ENCODE measurements around the gene UIMC1. TPM values are rescaled to one million over a fixed set of nuclear protein-coding genes. Genes with fewer than 3 reads are reported as not detected.

Gene UIMC1
- total RNA-seq, 2 experiments from 2014 or later, result 42.7 to 78.5 TPM

- no peak for TF ChIP-seq EZH2phosphoT487 (IDR thresholded peaks at IDR 0.05; ENCODE audit: borderline replicate concordance, low read depth, low read length)
- TF ChIP-seq, protein P1, sequence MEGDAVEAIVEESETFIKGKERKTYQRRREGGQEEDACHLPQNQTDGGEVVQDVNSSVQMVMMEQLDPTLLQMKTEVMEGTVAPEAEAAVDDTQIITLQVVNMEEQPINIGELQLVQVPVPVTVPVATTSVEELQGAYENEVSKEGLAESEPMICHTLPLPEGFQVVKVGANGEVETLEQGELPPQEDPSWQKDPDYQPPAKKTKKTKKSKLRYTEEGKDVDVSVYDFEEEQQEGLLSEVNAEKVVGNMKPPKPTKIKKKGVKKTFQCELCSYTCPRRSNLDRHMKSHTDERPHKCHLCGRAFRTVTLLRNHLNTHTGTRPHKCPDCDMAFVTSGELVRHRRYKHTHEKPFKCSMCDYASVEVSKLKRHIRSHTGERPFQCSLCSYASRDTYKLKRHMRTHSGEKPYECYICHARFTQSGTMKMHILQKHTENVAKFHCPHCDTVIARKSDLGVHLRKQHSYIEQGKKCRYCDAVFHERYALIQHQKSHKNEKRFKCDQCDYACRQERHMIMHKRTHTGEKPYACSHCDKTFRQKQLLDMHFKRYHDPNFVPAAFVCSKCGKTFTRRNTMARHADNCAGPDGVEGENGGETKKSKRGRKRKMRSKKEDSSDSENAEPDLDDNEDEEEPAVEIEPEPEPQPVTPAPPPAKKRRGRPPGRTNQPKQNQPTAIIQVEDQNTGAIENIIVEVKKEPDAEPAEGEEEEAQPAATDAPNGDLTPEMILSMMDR (conservative IDR thresholded peaks at IDR 0.05; ENCODE audit: low read length), result no peak
- Histone ChIP-seq H4K20me1 (ENCODE audit: insufficient read depth, low read length) (no peaks in the 10 kb centered on the region; the same call in 1 of the 2 replicates), H3K79me2 (ENCODE audit: insufficient read depth, low read depth, low read length) (no peaks in the 10 kb centered on the region; the same call in 1 of the 2 replicates), H2AFZ (ENCODE audit: low read length) (no peak overlapping the region), H3K4me1 (ENCODE audit: insufficient read depth, low read length, poor library complexity, severe bottlenecking) (no peaks in the 10 kb centered on the region), H3K36me3 (ENCODE audit: insufficient read depth, low read length) (peaks cover 93% of the 10 kb centered on the region), H3K9me3 (ENCODE audit: low read length) (no peaks in the 10 kb centered on the region), H3K4me3 (ENCODE audit: low read depth, low read length, poor library complexity, severe bottlenecking) (no peak overlapping the region), H3K27ac (ENCODE audit: low read depth, low read length, poor library complexity, severe bottlenecking) (no peak overlapping the region), H3K4me2 (ENCODE audit: low read length) (no peak overlapping the region), H3K9me2 (ENCODE audit: insufficient read depth, low read length) (no peaks in the 10 kb centered on the region)
- BruUV-seq (replicated peaks), result no TSS peak
- POLR2A ChIA-PET, result no interaction called here
- CTCF ChIA-PET (ENCODE audit: unreplicated experiment), result no interaction called here
- intact Hi-C loops (cut with micrococcal nuclease; ENCODE audit: unreplicated experiment), result no loop called here
- no peak for DNase-seq (ENCODE audit: low spot score)
Measured at GRCh38 chr5:177043114-177043513, 36.5 kb upstream of the UIMC1 start.

DNA sequence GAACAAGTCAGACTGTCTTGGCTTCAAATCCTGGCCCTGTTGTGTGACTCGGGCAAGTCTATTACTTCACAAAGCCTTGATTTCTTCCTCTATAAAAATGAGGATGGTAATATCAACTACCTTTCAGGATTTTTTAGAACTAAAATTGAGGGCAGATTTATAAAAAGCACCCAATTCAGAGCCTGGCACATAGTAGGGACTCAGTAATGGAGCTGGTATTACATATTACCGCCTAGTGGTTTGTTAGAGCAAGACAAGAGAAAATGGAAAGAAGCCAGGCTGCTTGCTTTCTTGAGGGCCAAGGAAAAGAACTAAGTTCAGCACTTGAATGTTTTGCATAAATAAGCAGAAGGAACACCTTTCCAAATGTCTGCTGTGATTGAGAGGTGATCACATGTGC lies 35.4 kb upstream of the UIMC1 start:
- TF ChIP-seq, protein P1 (conservative IDR thresholded peaks at IDR 0.05; ENCODE audit: low read length), result peak; percentile 31; the same call in 1 of the 2 replicates
- no peak for TF ChIP-seq EZH2phosphoT487 (IDR thresholded peaks at IDR 0.05; ENCODE audit: borderline replicate concordance, low read depth, low read length)
- Histone ChIP-seq H3K9me3 (ENCODE audit: low read length) (no peaks in the 10 kb centered on the region), H3K4me2 (ENCODE audit: low read length) (no peak overlapping the region), H3K4me3 (ENCODE audit: low read depth, low read length, poor library complexity, severe bottlenecking) (no peak overlapping the region), H3K27ac (ENCODE audit: low read depth, low read length, poor library complexity, severe bottlenecking) (no peak overlapping the region), H4K20me1 (ENCODE audit: insufficient read depth, low read length) (no peaks in the 10 kb centered on the region; the same call in 1 of the 2 replicates), H2AFZ (ENCODE audit: low read length) (no peak overlapping the region), H3K36me3 (ENCODE audit: insufficient read depth, low read length) (peaks cover 92% of the 10 kb centered on the region), H3K9me2 (ENCODE audit: insufficient read depth, low read length) (no peaks in the 10 kb centered on the region), H3K4me1 (ENCODE audit: insufficient read depth, low read length, poor library complexity, severe bottlenecking) (no peaks in the 10 kb centered on the region), H3K79me2 (ENCODE audit: insufficient read depth, low read depth, low read length) (no peaks in the 10 kb centered on the region; the same call in 1 of the 2 replicates)
- POLR2A ChIA-PET, result interaction anchor here (1.0 kb wide), 1 partner anchor 20 kb away, joined by 3 read pairs; the partner anchor contains the start of gene ZNF346
- DNase-seq (ENCODE audit: low spot score), result no peak
- intact Hi-C loops (cut with micrococcal nuclease; ENCODE audit: unreplicated experiment), result no loop called here
- TSS peak; percentile 3 for BruUV-seq (replicated peaks)
- CTCF ChIA-PET (ENCODE audit: unreplicated experiment), result no interaction called here

DNA sequence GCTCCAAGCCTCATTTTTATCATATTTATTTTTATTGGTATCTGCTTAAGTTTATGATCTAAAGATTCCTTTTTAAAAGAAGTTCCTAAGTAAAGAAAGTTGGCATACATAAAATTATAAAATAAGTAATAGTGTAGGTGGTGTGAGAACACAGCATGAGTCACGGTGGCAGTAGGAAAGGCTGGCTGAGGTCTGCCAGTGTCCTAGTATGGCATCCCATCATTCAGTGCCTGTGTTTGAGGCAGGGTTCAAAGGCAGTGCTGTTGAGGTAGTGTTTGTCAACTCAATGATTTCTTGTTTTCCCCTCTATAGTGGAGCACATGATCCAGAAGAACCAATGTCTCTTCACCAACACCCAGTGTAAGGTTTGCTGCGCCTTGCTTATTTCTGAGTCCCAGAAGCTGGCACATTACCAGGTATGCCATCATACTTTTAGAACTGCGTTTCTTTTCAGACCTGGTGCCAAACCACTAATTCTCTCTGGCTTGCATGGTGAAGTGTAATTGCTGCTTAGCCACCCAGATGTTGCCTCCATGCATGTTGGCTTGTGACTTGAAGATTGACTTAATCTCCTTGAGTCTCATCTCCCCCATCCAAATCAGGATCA lies 34.3 kb upstream of the UIMC1 start:
- no peak overlapping the region for H3K4me3 ChIP-seq (ENCODE audit: low read depth, low read length, poor library complexity, severe bottlenecking)
- no peak for DNase-seq (ENCODE audit: low spot score)
- intact Hi-C loops (cut with micrococcal nuclease; ENCODE audit: unreplicated experiment), result no loop called here
- no peak overlapping the region for H2AFZ ChIP-seq (ENCODE audit: low read length)
- no TSS peak for BruUV-seq (replicated peaks)
- no peaks in the 10 kb centered on the region; the same call in 1 of the 2 replicates for H3K79me2 ChIP-seq (ENCODE audit: insufficient read depth, low read depth, low read length)
- TF ChIP-seq, protein P1 (conservative IDR thresholded peaks at IDR 0.05; ENCODE audit: low read length), result no peak
- TF ChIP-seq EZH2phosphoT487 (IDR thresholded peaks at IDR 0.05; ENCODE audit: borderline replicate concordance, low read depth, low read length), result no peak
- H4K20me1 ChIP-seq (ENCODE audit: insufficient read depth, low read length), result no peaks in the 10 kb centered on the region; the same call in 1 of the 2 replicates
- POLR2A ChIA-PET, result interaction anchor here (1.0 kb wide), 1 partner anchor 19 kb away, joined by 3 read pairs; the partner anchor contains the start of gene ZNF346
- no peaks in the 10 kb centered on the region for H3K4me1 ChIP-seq (ENCODE audit: insufficient read depth, low read length, poor library complexity, severe bottlenecking)
- CTCF ChIA-PET (ENCODE audit: unreplicated experiment), result no interaction called here
- H3K27ac ChIP-seq (ENCODE audit: low read depth, low read length, poor library complexity, severe bottlenecking), result no peak overlapping the region
- peaks cover 89% of the 10 kb centered on the region for H3K36me3 ChIP-seq (ENCODE audit: insufficient read depth, low read length)
- H3K9me2 ChIP-seq (ENCODE audit: insufficient read depth, low read length), result no peaks in the 10 kb centered on the region
- no peaks in the 10 kb centered on the region for H3K9me3 ChIP-seq (ENCODE audit: low read length)
- H3K4me2 ChIP-seq (ENCODE audit: low read length), result no peak overlapping the region
